NK-92 treated with Interleukin-12 subunit alpha and Interleukin-12 subunit beta, amount 100 ng/mL, for 24 hours (cell line): Measurements from ENCODE around the gene PPARA.

Experiments used
- DNase-seq: peaks from one replicate; lab custom pipeline; 2025; lab: John Stamatoyannopoulos, UW

The PPARA gene

DNA sequence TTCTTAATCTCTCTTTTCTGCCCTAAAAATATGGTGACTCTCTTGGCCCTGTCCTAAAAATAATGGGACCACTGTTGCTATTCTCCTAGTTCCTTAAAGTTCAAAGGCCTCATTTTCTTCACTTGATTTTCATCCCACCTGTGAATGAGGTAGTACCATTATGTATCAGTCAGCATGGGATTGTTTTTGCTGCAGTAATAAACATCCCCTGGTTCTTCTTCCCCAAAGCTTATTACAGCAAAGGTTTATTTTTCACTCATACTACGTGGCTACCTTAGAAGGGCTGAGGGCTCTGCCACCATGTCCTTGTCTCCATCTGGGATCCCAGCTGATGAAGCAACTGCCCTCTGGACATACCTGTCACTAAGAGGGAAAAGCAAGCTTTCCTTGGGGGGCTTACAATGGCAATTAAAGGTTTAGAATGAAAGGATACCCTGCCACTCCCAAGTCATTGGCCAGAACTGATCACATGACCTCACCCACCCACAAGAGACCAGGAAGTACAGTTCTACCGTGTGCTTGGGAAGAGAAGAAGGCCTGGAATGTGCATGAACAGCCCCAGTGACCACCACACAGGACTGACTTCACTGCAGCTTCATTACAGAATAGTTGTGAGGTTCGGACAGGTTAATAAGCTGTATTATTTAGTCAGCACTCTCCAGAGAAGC lies 125.3 kb downstream of the PPARA start:
- no peak for DNase-seq

- DNase-seq, result no peak
These were observed 126.2 kb downstream of the PPARA start for GRCh38 chr22:46276563-46276962.

DNA sequence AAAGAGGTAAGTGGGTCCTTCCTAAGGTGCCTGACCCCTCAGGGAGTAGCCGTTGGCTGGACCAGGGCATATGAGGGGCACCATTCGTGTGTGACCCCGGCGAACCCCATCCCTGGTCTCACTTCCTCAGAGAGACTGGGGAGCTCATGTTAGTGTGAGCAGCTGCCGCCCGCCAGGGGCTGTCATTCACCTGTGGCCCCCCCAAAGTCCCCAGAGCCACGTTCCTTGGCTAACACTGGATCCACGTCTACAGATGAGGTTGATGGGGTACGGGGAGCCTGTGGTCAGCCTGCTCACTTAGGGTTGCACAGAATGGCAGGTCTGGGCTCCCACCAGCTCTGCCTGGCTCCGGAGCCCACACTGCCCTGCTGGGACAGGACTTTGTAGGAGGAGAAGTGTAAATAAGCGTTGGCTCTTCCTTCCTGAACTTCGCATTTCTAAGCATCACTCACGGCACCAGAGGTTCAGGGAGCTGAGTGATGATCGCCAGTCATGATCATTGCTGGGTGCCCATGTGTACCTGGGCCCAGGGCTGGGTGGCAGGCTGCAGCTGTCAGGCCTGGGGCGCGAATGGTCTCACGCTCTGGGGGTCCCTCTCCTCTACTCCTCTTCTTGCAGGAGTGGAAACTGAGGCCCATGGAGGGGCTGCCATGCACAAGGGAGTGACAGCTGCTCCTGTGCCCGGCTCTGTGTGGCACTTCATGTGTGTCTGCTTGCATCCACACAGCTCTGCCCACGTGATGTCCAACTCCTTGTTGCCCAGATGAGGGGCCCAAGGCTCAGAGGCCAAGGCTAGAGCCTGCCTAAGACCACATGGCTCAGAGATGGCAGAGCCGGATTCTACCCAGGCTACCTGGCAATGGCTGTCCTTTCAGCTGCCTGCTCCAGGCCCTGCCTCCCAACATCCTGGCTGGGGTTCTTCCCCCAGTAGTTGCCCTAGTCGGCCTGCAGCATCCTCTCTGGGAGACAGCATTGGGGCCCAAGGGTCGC lies 128.6 kb downstream of the PPARA start:
- DNase-seq, result no peak

GRCh38 chr22:46280063-46280817 lies 129.9 kb downstream of the PPARA start:
- no peak for DNase-seq

DNA sequence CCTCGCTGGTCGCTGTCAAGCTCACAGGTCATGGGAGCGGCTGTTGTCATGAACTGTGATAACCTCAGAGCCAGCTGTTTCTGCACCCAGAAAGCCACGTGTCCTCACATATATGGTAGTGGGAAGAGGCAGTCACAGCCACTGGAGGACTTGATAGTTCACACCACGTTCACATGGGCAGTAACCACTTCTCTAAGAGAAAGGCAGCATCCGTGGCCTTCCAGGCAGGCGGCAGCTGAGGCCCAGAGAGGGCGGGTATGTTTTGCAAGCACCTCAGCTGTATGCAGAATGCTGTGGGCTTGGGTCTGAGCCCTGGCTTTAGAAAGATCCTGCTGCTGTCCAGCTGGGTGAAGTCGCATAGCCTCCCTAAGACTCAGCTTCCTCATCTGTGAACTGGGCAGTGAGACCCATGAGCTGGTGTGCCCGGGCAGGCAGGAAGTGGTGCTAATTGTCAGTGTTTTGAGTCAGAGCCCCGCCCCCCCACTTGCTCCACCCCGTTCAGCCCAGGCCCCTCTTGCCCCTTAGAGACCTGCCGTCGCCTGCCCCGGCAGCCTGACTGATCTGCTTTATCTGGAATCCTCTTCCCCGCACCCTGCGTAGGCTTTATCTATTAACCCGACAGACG lies 130.8 kb downstream of the PPARA start:
- peak; percentile 37 for DNase-seq

- DNase-seq, result no peak
These were observed 131.7 kb downstream of the PPARA start for GRCh38 chr22:46281866-46282678.

DNA sequence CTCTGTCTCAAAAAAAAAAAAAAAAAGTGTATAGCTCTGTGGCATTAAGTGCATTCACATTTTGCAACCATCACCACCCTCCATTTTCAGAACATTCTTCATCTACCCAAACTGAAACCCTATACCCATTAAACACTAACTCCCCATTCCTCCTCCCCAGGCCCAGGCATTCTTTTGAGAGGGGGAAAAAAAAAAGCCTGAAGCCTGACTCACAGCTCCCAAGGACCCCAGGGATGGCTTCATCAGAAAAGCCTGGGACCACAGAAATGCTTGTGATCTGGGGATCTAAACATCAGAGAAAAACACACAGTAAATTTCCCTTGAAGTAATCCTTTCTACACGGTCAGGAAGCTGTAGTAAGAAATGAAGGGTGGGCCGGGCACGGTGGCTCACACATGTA lies 135.7 kb downstream of the PPARA start:
- DNase-seq, result no peak

DNA sequence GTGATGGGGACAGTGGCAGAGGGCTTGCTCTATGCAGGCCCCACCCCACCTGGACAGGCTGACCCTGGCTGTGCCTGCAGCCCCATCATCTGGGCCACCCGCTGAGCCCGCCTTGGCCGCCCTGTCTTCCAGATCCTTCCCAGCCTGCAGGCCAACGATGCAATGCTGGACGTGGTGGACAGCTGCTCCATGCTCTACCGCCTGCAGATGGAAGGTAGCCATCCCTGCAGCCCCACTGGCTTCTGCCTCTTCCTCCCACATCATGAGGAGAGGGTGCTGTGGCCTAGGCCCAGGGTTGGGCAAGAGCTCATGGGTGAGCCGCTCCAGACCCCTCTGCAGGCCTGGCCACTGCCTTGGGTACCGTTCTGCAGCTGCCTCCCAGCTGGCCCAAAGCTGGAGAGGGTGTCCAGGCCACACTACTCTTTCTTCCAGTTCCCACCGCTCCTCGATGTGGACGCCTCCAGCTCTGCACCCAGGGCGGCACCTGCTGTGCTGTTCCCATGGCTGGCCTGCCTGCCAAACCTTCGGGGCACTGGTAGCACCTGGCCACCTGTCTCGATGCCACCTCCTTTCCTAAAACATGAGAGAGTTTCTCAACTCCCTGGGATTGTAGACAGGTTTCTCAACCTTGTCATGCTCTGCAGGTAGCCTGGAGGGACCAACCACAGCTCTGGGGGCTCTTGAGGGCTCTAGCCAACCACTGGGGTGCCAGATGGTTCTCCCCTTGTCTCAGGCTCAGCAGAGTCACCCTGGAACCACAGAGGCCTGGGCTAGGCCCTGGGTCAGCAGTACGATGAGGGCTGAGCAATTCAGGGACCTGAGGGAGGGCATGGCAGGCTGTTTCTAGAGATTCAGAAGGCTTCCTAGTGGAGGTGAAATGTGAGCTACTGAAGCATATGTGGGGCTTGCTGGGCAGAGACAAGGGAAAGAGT lies 136.9 kb downstream of the PPARA start:
- no peak for DNase-seq

DNA sequence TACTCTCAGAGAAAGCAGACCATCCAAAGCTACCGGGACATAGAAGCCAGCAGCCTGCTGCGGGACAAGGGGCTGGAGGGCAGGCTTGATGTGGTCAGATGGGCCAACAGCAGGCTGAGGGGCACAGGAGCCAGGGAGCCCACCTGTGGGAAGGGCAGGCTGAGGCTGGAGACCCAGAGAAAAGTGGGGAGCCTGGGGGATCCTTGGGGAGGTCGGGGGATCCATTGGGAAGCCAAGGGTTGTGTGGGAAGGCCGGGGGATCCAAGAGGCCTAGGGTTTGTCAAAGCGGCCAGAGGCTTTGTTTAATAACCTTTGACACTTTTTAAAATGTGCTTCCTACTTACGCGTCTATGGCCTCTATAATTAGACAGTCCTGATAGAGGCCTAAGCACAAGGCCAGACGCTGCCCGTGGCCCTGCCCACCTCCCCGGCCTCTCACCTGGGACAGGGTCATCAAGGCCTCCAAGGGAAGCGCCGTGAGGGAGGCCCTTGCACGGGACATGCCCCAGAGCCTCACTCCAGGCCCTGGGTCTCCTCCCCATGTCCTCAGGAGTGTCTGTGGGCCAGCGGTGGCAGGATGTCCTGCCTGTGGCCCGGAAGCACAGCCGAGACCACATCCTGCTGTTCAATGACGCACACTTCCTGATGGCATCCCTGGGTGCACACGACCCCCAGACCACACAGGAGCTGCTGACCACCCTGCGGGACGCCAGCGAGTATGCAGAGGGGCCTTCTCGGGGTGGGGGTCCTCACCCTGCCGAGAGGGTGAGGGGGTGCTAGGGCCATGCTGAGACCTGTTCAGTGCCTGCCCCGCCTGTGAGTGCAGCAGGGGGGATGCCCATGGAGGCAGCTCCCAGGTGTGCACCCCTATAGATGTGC lies 137.8 kb downstream of the PPARA start:
- peak; percentile 72 for DNase-seq

DNA sequence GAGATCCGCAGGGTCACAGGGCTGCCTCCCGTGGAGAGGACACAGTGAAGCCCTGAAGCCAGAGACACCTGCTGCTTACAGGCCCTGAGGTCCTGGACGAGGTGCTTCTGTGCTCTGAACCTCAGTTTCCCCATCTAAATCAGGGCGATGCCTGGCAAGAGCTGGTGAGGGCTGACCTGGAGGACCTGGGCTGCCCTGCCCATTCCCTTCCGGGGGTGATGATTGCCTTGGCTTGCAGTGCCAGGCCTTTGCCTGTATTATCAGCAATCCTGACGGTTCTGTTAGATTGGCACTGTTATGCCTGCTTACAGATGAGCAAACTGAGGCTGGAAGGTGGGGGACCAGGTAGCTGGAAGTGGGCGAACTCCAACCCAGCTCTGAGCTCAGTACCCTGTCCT lies 138.5 kb downstream of the PPARA start:
- no peak for DNase-seq

DNA sequence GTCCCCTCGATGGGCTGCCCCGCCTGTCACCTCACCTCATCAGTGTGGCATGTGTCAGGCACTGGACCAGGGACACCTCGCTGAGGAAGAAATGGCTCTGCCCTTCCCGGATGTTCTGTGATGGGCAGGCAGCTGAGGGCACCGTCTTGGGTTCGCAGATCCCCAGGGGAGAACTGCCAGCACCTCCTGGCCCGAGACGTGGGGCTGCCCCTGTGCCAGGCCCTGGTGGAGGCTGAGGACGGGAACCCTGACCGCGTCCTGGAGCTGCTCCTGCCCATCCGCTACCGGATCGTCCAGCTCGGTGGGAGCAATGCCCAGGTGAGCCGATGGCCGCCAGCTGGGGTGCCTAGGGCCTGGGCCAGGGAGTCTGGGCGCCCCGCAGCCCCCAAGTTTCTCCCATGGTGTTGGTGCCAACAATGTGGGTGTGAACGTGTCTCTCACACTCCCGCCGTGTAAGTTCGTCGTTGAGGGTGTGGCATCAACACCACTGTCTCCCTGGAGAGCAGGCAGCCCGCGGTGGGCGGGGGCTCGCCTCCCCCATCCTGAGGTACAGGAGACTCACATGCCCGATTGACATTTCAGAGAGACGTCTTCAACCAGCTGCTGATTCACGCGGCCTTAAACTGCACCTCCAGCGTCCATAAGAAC lies 139.0 kb downstream of the PPARA start:
- no peak for DNase-seq

DNA sequence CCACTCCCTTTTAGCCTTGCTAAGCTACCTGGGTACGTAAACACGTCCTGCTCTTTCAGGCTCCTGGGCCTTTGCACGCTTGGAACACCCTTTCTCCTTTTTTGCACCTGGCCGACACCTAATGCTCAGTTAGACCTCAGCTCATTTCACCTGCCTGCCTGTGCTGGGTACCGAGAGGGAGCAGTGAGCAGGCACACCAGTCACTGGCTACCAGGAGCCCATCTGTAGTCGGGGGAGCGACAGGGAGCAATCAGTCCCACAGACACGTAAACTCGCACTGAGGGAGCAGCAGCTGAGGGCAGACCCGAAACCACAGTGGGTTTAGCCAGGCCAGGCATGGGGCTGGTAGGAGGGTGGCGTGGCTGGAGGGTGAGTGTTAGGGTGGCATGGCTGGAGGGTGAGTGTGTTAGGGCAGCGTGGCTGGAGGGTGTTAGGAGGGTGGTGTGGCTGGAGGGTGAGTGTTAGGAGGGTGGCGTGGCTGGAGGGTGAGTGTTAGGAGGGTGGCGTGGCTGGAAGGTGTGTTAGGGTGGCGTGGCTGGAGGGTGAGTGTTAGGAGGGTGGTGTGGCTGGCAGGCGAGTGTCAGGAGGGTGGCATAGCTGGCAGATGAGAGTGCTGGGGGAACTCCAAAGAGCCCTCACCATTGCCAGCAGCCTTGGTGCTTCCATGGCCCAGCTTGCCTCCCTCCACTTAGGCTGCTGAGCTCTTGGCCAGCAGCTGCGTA lies 140.0 kb downstream of the PPARA start:
- DNase-seq, result no peak

DNA sequence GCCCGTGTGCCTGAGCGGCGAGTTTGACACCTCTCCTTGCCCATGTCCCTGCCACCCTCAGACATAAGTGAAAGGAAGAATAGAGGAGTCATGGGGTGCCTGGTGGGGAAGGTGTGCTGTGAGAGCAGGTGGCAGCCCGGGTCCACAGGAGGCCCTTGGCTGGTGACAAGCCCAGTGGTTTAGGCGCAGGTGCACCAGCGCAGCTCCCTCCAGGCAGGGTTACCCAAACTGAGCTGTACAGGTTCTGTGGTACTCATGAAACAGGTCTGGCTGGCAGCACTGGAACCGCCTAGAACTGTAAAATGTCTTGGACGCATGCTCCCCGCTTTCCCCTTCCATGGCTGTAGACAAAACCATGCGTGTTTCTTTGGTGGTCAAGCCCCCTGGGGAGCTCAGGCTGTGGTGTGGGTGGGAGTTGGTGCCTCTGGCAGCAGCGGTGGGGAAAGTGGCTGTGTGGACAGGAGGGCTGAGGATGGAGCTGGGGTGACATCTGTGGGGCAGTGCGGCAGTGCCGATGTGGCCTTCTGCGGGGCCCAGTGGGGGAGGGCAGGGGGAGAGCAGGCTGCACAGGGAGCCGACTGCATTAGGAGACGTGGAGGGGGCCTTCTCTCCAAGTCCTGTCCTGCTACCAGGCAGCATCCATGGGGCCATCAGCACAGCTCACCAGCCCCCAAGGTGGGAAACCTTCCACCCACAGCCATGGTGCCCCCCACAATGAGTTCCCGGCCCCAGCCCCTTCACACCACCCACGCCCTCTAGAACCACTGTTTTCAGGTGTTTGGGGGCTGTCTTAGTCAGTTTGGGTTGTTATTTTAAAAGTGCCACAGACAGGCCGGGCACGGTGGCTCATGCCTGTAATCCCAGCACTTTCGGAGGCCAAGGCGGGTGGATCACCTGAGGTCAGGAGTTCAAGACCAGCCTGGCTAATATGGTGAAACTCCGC lies 140.8 kb downstream of the PPARA start:
- no peak for DNase-seq

DNA sequence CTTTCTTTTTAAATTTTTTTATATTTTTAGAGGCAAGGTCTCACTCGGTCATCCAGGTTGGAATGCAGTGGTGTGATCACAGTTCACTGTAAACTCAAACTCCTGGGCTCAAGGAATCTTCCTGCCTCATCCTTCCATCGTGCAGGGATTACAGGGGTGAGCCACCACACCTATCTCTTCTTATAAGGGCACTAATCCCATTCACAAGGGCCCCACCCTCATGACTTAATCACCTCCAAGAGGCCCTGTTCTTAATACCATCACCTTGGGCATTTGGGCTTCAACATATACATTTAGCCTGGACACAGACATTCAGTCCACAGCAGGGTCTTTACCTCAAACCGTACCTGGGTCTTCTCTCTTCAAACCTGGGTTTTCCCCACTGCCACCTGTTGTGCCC lies 141.8 kb downstream of the PPARA start:
- no peak for DNase-seq

DNA sequence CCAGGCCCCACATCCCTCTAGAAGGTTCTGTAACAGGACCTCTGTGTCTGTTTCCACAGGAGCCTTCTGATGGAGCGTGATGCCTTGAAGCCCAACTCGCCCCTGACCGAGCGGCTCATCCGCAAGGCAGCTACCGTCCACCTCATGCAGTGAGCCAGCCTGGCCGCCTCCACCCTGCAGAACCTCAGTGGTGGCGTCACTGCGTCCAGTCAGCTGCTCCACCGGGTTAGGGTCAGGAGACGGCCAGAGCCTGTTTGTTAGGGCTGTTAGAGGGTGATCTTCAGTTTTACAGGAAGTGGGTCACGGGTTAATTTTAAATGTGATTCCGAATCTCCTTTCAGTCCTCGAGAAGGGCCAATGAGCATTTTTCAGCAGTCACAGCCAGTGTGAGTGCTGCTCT lies 142.4 kb downstream of the PPARA start:
- no peak for DNase-seq
